ENCODE measurements around the gene TEAD2. TPM values are rescaled to one million over a fixed set of nuclear protein-coding genes. Genes with fewer than 3 reads are reported as not detected.
"Not testable (repeated sequence)": the region's sequence is repeated elsewhere in the genome, so short reads cannot be mapped to it uniquely, and the experiment has no call there.

The TEAD2 gene
- total RNA-seq, 1 donor from 2014 or later: 34.2 TPM

DNA sequence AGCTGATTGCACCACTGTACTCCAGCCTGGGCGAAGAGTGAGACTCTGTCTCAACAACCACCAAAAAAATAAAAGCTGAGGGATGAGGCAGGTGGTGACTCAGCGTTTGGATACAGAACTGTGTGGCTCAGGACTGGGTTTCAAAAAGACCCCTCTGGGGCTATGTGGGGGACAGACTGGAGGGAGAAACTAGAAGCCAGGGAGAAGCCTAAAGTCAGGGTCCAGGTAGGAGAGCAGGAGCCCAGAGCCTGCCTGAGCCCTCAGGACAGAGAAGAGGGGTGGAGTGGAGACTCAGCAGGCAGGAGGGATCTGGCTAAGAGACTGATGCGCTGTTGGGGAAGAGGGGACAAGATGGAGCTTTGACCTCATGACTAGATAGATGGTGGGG lies 28.8 kb downstream of the TEAD2 start:
- DNase-seq (ENCODE audit: low read depth): no peak

GRCh38 chr19:49332691-49333417 lies 29.4 kb downstream of the TEAD2 start:
- not testable (repeated sequence) for DNase-seq (ENCODE audit: low read depth)

DNA sequence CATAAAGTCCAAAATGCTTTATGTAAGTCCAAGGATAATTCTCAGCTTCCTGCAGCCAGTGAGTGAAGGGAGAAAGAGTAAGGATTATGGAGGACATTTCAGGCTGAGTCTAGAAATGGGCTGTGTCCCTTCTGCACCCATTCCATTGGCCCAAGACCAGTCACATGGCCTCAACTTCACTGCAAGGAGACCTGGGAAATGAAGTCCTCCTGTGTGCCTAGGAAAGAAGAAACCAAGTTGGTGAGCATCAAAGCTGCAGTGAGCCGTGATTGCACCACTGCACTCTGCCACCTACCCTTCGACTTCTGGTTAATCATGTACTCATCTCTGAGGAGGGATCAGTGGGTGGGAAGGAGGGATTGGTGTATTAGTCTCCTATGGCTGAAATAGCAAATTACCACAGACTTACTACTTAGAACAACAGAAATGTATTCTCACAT lies 30.6 kb downstream of the TEAD2 start:
- peak; percentile 94 for DNase-seq (ENCODE audit: low read depth)

DNA sequence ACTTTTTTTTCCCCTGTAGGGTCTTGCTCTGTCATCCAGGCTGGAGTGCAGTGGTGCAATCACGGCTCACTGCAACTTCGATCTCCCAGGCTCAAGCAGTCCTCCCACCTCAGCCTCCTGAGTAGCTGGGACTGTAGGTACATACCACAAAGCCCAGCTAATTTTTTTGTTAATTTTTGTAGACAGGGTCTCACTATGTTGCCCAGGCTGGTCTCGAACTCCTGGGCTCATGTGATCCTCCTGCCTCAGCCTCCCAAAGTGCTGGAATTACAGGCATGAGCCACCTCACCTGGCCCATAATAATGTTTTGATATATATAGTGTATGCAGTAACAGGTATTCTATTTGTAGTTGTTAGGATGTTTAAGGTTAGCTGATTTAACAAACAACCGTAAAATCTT lies 31.0 kb downstream of the TEAD2 start:
- not testable (repeated sequence) for DNase-seq (ENCODE audit: low read depth)

DNA sequence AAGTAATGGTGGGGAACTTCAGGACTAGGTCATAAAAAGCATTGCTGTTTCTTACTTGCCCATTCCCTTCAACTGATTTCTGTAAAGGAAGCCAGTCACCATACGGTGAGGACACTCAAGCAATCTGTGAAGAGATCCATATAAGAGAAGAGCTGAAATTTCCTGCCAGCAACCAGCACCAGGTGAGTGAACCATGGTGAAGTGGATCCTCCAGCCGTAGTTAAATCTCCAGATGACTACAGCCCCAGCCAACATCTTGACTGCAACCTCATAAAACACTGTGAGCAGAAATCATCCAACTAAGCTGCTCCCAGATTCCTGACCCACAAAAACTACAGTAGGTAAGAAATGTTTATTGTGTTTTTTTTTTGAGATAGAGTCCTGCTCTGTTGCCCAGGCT lies 33.5 kb downstream of the TEAD2 start:
- no peak for DNase-seq (ENCODE audit: low read depth)

GRCh38 chr19:49327878-49328544 lies 34.2 kb downstream of the TEAD2 start:
- DNase-seq (ENCODE audit: low read depth): peak; percentile 19

- DNase-seq (ENCODE audit: low read depth): no peak
Observed at GRCh38 chr19:49326165-49326704, 36.0 kb downstream of the TEAD2 start.

- DNase-seq (ENCODE audit: low read depth): not testable (repeated sequence)
Observed at GRCh38 chr19:49325756-49326155, 36.5 kb downstream of the TEAD2 start.

- no peak for DNase-seq (ENCODE audit: low read depth)
Observed at GRCh38 chr19:49324801-49325576, 37.2 kb downstream of the TEAD2 start, which contains the start of gene SLC6A16. Gene SLC6A16 (minus strand): TSS chr19:49325191. CDS start chr19:49311347, 13,844 bp downstream.

- DNase-seq (ENCODE audit: low read depth): no peak
Observed at GRCh38 chr19:49318296-49318695, 43.9 kb downstream of the TEAD2 start.

DNA sequence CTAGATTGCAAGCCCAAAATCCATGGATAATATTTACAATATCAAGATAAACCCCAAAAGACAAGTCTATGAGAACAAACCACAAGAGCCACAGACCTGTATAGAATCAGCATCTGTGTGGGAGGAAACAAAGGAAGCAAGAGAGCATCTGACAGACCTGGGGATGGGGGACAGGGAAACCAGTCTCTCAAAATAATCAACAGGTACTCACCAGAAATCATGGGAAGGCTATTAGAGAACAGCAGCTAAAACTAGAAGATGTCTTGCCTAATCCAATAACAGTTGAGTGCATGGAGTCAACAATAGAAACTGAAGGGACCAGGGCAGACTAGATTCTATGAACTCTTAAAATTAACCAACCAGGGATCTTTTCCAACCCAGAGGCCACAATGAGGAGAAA lies 45.9 kb downstream of the TEAD2 start:
- no peak for DNase-seq (ENCODE audit: low read depth)

DNA sequence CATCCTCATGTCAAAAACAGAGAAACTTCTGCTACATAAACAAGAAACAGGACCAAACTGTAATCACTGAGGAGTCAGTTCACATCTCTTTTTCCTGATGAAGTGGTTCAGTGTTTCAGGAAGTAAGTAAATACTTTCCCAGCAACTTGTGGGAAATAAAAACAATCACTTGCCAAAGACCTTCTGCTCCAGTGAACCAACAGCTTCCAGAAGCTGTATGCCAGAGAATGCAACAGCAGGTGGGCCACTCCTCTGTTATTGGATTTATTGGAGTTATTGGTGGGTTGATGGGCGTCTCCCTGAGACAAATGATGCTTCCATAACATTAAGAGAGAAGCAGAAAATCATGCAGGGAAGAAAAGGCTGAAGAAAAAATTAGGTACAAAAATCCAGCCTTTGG lies 47.1 kb downstream of the TEAD2 start:
- DNase-seq (ENCODE audit: low read depth): peak; percentile 15

GRCh38 chr19:49309087-49309486 lies 53.1 kb downstream of the TEAD2 start:
- DNase-seq (ENCODE audit: low read depth): no peak

- not testable (repeated sequence) for DNase-seq (ENCODE audit: low read depth)
Observed at GRCh38 chr19:49306734-49307133, 55.5 kb downstream of the TEAD2 start.

GRCh38 chr19:49301866-49302252 lies 60.4 kb downstream of the TEAD2 start:
- DNase-seq (ENCODE audit: low read depth): no peak

DNA sequence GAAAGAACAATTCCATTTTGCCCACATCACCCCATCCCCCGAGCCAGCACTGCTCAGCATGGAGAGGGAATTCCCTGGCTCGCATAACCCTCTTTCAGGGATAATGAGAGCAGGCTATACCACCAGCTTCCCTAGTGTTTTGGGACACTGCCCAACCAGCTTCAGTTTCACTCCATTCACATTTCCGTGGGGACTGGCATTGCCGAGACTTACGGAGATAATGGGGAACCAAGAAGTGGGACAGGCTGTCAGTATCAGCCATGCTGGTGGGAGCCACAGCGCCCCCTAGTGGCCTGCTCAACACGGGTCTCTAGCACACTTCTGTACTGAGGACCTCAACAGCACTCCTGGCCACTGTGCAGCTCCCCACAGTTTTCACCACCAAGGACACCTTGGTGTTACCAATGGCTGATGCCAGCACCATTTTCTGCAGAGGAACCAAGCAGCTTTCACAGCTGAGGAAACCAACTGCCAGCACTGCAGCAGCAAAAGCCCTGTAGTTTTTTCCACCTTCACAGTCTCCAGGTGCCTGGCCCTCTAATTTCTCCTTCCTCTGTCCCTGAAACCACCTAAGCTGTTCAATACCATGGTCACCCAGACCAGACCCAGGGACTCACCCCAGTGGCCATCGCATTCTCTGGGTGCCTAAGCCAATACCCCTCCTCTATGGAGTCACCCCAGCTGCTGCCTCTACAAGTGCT lies 60.9 kb downstream of the TEAD2 start:
- peak; percentile 23 for DNase-seq (ENCODE audit: low read depth)

- DNase-seq (ENCODE audit: low read depth): not testable (repeated sequence)
Observed at GRCh38 chr19:49298653-49299052, 63.6 kb downstream of the TEAD2 start.

GRCh38 chr19:49297403-49297802 lies 64.8 kb downstream of the TEAD2 start:
- no peak for DNase-seq (ENCODE audit: low read depth)

DNA sequence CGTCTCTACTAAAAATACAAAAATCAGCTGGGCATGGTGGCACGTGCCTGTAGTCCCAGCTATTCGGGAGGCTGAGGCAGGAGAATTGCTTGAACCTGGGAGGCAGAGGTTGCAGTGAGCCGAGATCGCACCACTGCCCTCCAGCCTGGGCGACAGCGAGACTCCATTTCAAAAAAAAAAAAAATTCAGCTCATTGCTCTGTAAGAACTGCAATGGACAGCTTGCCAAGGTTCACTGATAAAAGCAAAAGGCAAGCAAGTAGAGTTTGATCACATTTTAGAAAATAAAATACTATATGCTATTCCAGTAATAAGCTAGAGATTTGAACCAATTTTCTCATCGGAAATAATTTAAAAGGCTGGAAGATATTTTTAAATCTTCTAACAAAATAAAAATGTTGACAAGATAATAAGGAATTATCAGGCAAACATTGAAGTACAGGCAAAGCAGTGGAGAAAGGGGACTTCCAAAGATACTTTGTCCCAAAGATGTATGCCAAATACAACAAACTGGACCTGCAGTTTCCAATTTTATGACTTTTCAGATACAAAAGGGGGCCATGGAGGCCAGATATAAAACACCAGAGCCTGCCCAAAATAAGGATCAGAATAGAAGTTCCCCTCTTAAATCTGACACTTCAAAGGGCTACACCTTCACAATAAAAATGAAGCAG lies 66.9 kb downstream of the TEAD2 start:
- DNase-seq (ENCODE audit: low read depth): no peak

DNA sequence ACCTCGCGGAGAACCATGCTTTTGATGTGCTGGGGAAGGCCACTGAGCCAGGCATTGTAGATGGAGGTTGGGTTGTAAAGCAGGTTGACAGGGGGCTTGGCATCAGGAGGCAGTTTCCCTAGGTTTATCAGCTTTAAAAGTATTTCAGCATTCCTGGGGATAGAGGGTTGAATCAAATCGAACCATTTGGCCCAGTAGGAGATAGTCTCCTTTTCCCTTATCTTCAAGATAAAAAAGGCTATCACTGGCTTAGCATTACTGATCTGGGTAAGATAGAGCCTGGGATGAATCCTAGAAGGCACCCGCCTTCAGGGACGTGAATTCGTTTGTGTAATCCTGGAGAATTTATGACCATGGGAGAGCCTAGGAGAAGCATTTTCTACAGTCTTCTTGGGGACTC lies 67.8 kb downstream of the TEAD2 start:
- DNase-seq (ENCODE audit: low read depth): no peak
